Psoas muscle (tissue), 8 donors: ENCODE data around the gene TEX30. TPM values are rescaled to one million over a fixed set of nuclear protein-coding genes. Genes with fewer than 3 reads are reported as not detected.
"Not testable (repeated sequence)": the region's sequence is repeated elsewhere in the genome, so short reads cannot be mapped to it uniquely, and the experiment has no call there.

ENCODE experiments used
- ATAC-seq, 4 donors: fragments of 200-7000 bp; cut with Tn5 transposase; one replicate each; pipeline ENCODE4 v1.9.1; 2020; ENCODE audit warnings: moderate library complexity in 3 of 4, mild to moderate bottlenecking in 2 of 4
- DNase-seq, 2 donors: peaks; one replicate each; pipeline ENCODE4 v3.0.0-alpha.2; 2020
- H3K27ac ChIP-seq: fragments of 200-600 bp; one replicate; pipeline ENCODE4 v1.8.0; 2022
- H3K27me3 ChIP-seq, 3 donors: fragments of 200-600 bp in 1 of 3; one replicate each; pipeline versions ENCODE4 v1.6.1 to v1.8.0; 2013 to 2022; ENCODE audit warnings: low read length in 2 of 3, mild to moderate bottlenecking in 2 of 3, moderate library complexity in 1 of 3; ENCODE audit not compliant: insufficient read depth in 3 of 3
- H3K36me3 ChIP-seq, 2 donors: fragments of 200-600 bp in 1 of 2; one replicate each; pipeline versions ENCODE4 v1.6.1 to v1.8.0; 2013 to 2022; ENCODE audit warnings: low read depth in 1 of 2, mild to moderate bottlenecking in 1 of 2, moderate library complexity in 1 of 2; ENCODE audit not compliant: insufficient read depth in 1 of 2
- H3K4me1 ChIP-seq: fragments of 200-600 bp; one replicate; pipeline ENCODE4 v1.8.0; 2022
- H3K4me3 ChIP-seq: fragments of 200-600 bp; one replicate; pipeline ENCODE4 v1.8.0; 2022; ENCODE audit warnings: mild to moderate bottlenecking
- H3K9me3 ChIP-seq: fragments of 200-600 bp; one replicate; pipeline ENCODE4 v1.8.0; 2022
- WGBS, 3 donors: extraction: QIAGEN DNeasy Blood & Tissue Kit; methylation state at CpG; one replicate each; pipeline versions ENCODE4 v1.1.6 to v1.1.7; 2013; 5-methylcytosine and 5-hydroxymethylcytosine counted together
- intact Hi-C, 2 donors: fragments of 100-400 bp; cut with DNase I; formaldehyde crosslinking; loops; one replicate each; pipeline versions ENCODE4 v1.11.0 to v1.14.2; 2022
- polyA plus RNA-seq, 3 donors: library from polyadenylated mRNA; stranded (reverse); fragments of 200-250 nt; gene quantifications; one replicate each; pipeline ENCODE4 v1.2.3, GENCODE V29; 2013
- total RNA-seq, 4 donors: library from RNA; stranded (reverse); fragmentation: NEBNext Ultra II Directional in 2 of 4; extraction: Animal tissue kit (Norgen Biotek cat#: 25700) in 2 of 4; gene quantifications; one replicate each; pipeline versions ENCODE4 v1.2.1 to v1.2.4, GENCODE V29; 2021 to 2023
- TF ChIP-seq, protein P1 (sequence below): fragments of 200-600 bp; IDR thresholded peaks from one replicate; pipeline ENCODE4 v1.8.0; 2022; ENCODE audit warnings: antibody characterized with exemption
- donor health status: healthy with polysubstance abuse.
- donor health status: DM: no; HTN: no; CAD: no; lungs with moderate emphysema.
- donor health status: Bipolar disorder and iron deficiency.
- donor health status: healthy.
- donor health status: DM: yes; HTN: yes; CAD: no.
- donor health status: DM: no; HTN: no; CAD: no.
- donor health status: DM: no; HTN: no; CAD: no.
- donor health status: DM: yes; HTN: yes; CAD: no.

Gene TEX30
- total and polyA plus RNA-seq, 7 donors = 4.8 to 20.6 (median 6.9) TPM

DNA sequence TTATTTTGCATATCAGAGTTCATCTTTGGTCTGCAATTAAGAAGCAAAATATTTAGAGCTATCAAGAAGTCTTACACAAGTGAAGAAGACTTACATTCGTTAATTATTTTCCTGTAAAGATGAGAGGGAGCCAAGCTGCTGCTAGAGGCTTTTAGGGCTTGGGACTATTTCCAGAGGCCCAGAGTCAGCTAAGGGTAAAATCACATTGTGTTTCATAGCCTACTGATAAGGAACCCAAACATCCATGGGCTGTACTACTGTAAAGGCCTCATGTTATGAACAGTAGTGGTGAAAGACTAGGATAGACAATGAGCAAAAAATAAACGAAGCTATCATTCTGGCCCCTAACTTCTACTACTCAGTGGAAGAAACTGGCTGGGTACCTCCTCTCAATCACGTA lies 10.9 kb upstream of the TEX30 start:
- DNase-seq = no peak
- no peak for ATAC-seq
- 86 to 96% (median 91%) methylated on average over 3 of the region's 3 CpGs for WGBS, 3 donors
- no peak overlapping the region for H3K4me3 ChIP-seq
- H3K36me3 ChIP-seq = peaks cover 0 to 34% of the 10 kb centered on the region in 2 donors
- TF ChIP-seq, protein P1, sequence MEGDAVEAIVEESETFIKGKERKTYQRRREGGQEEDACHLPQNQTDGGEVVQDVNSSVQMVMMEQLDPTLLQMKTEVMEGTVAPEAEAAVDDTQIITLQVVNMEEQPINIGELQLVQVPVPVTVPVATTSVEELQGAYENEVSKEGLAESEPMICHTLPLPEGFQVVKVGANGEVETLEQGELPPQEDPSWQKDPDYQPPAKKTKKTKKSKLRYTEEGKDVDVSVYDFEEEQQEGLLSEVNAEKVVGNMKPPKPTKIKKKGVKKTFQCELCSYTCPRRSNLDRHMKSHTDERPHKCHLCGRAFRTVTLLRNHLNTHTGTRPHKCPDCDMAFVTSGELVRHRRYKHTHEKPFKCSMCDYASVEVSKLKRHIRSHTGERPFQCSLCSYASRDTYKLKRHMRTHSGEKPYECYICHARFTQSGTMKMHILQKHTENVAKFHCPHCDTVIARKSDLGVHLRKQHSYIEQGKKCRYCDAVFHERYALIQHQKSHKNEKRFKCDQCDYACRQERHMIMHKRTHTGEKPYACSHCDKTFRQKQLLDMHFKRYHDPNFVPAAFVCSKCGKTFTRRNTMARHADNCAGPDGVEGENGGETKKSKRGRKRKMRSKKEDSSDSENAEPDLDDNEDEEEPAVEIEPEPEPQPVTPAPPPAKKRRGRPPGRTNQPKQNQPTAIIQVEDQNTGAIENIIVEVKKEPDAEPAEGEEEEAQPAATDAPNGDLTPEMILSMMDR = no peak
- no peak overlapping the region for H3K27ac ChIP-seq
- H3K27me3 ChIP-seq = no peaks in the 10 kb centered on the region
- H3K4me1 ChIP-seq = no peaks in the 10 kb centered on the region
- H3K9me3 ChIP-seq = no peaks in the 10 kb centered on the region
- intact Hi-C loops = no loop called here

DNA sequence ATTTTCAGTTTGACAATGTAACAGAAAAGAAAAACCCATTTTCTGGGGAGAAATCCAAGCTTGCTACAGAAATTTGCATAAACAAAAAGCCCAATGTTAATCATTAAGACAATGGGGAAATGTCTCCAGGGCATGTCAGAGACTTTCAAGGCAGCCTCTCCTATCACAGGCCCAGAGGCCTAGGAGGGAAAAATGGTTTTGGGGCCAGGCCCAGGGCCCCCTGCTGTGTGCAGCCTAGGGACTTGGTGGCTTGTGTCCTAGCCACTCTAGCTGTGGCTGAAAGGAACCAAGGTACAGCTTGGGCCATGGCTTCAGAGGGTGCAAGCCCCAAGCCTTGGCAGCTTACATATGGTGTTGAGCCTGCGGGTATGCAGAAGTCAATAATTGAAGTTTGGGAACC lies 8.0 kb upstream of the TEX30 start:
- H3K4me3 ChIP-seq = no peak overlapping the region
- TF ChIP-seq, protein P1 = no peak
- no peak for ATAC-seq
- H3K4me1 ChIP-seq = no peaks in the 10 kb centered on the region
- DNase-seq = no peak
- no peaks in the 10 kb centered on the region for H3K27me3 ChIP-seq
- no peaks in the 10 kb centered on the region for H3K9me3 ChIP-seq
- intact Hi-C loops = no loop called here
- 93 to 100% (median 97%) methylated on average over 1 of the region's 1 CpG for WGBS, 3 donors
- peaks cover 0 to 10% of the 10 kb centered on the region in 2 donors for H3K36me3 ChIP-seq
- H3K27ac ChIP-seq = no peak overlapping the region

DNA sequence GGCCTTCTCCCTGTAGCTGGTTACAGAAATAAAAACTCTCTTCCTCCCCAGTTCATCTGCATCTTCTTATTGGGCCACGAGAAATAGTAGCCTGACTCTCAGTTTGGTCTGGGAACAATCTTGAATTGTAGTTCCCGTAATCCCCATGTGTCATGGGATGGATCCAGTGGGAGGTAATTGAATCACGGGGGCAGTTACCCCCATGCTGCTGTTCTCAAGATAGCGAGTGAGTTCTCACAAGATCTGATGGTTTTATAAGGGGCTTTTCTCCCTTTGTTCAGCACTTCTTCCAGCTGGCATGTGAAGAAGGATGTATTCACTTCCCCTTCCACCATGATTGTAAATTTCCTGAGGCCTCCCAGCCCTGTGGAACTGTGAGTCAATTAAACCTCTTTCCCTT lies 7.1 kb upstream of the TEX30 start:
- ATAC-seq, DNase-seq, H3K36me3 ChIP-seq, H3K9me3 ChIP-seq, H3K4me3 ChIP-seq, H3K4me1 ChIP-seq, intact Hi-C loops, H3K27me3 ChIP-seq, H3K27ac ChIP-seq: not testable (repeated sequence)
- 72 to 81% (median 76%) methylated on average over 4 of the region's 4 CpGs for WGBS, 3 donors

DNA sequence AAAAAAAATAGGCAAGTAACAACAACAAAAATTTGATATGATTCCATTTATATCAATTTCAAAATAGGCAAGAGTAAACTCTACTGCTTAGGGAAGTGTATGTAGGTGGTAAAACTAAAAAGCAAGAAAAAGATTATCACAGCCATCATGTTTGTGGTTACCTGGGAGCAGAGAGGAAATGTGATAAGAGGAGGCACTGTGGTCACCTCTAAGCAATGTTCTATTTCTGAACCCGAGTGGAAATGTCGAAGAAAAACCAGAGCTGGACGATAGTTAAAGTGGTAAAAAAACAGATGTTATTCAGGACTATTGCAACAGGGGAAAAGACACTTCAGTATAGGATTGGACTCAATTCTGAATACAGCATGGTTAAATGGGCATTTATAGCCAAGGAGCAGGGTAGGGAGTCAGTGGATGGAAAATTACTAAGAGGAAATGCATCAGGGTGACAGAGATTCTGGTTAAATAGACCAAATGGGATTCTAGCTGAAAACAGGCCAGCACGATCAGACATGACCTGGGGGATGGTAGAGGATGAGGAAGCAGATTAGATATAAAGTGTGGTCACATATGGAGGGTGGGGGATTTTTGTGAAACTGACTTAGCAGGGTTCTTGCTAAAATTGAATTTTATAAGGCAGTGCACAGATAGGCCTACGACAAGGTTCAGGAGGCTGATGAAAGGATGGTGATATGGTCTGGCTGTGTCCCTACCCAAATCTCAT lies 6.0 kb upstream of the TEX30 start:
- intact Hi-C loops = no loop called here
- Histone ChIP-seq H3K36me3 (no peaks in the 10 kb centered on the region), H3K9me3 (no peaks in the 10 kb centered on the region), H3K27ac (no peak overlapping the region), H3K4me1 (no peaks in the 10 kb centered on the region), H3K27me3 (no peaks in the 10 kb centered on the region), H3K4me3 (no peak overlapping the region)
- no peak for DNase-seq
- WGBS, 3 donors = 75 to 86% (median 81%) methylated on average over 5 of the region's 5 CpGs
- TF ChIP-seq, protein P1 = no peak
- no peak for ATAC-seq

DNA sequence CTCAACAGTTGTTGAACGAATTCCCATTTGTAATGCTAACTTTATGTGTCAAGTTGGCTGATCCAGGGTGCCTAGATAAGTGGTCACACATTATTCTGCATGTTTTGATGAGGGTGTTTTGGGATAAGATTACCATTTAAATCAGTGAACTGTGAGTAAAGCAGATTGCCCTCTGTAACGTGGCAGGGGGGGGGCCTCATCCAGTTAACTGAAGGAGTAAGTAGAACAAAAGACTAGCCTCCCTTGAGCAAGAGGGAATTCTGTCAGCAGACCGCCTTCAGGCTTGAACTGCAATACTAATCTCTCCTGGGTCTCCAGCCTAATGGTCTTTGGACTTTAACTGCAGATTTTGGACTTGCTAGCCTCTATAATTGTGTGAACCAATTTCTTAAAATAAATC lies 4.2 kb upstream of the TEX30 start:
- WGBS, 3 donors = 76 to 87% (median 81%) methylated on average over 3 of the region's 3 CpGs
- Histone ChIP-seq H3K27me3 (no peaks in the 10 kb centered on the region), H3K4me1 (peaks cover 5% of the 10 kb centered on the region), H3K9me3 (no peaks in the 10 kb centered on the region), H3K27ac (no peak overlapping the region), H3K36me3 (no peaks in the 10 kb centered on the region), H3K4me3 (no peak overlapping the region)
- TF ChIP-seq, protein P1 = no peak
- ATAC-seq (no peak), DNase-seq (no peak)
- intact Hi-C loops = no loop called here
